ENCODE results near the gene ARFGEF2. TPM values are rescaled to one million over a fixed set of nuclear protein-coding genes. Genes with fewer than 3 reads are reported as not detected.

ARFGEF2 gene
- total RNA-seq, 1 donor from 2014 or later = 37.9 TPM

DNA sequence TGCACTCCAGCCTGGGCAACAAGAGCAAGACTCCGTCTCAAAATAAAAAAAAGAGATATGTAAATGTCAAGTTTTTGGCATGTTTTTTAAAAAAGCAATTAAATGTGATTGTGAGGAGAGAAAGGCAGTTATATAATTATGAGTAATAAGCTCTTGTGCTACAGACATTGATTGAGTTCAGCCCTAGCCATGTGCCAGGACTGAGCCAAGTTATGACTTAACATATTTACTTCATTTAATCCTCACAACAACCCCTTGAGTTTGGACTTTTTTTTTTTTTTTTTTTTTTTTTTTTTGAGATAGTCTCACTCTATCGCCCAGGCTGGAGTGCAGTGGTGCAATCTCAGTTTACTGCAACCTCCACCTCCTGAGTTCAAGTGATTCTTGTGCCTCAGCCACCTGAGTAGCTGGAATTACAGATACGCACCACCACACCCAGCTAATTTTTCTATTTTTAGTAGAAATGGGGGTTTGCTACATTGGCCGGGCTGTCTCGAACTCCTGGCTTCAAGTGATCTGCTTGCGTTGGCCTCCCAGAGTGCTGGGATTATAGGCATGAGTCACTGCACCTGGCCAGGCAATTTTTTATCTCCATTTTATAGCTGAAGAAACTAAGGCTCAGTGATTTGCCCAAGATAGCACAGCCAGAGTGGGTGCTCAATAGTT lies 109.6 kb downstream of the ARFGEF2 start:
- H3K36me3 ChIP-seq = peaks cover 87% of the 10 kb centered on the region
- ATAC-seq (peak; percentile 85), DNase-seq (peak; percentile 69)
- no peak overlapping the region for H3K4me3 ChIP-seq
- no peaks in the 10 kb centered on the region for H3K4me1 ChIP-seq
- peak overlapping the region; percentile 65 for H3K27ac ChIP-seq
- no peaks in the 10 kb centered on the region for H3K9me3 ChIP-seq
- TF ChIP-seq, protein P1, sequence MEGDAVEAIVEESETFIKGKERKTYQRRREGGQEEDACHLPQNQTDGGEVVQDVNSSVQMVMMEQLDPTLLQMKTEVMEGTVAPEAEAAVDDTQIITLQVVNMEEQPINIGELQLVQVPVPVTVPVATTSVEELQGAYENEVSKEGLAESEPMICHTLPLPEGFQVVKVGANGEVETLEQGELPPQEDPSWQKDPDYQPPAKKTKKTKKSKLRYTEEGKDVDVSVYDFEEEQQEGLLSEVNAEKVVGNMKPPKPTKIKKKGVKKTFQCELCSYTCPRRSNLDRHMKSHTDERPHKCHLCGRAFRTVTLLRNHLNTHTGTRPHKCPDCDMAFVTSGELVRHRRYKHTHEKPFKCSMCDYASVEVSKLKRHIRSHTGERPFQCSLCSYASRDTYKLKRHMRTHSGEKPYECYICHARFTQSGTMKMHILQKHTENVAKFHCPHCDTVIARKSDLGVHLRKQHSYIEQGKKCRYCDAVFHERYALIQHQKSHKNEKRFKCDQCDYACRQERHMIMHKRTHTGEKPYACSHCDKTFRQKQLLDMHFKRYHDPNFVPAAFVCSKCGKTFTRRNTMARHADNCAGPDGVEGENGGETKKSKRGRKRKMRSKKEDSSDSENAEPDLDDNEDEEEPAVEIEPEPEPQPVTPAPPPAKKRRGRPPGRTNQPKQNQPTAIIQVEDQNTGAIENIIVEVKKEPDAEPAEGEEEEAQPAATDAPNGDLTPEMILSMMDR (IDR thresholded peaks at IDR 0.05) = no peak
- H3K27me3 ChIP-seq = no peaks in the 10 kb centered on the region
- intact Hi-C loops (cut with DNase I) = no loop called here

DNA sequence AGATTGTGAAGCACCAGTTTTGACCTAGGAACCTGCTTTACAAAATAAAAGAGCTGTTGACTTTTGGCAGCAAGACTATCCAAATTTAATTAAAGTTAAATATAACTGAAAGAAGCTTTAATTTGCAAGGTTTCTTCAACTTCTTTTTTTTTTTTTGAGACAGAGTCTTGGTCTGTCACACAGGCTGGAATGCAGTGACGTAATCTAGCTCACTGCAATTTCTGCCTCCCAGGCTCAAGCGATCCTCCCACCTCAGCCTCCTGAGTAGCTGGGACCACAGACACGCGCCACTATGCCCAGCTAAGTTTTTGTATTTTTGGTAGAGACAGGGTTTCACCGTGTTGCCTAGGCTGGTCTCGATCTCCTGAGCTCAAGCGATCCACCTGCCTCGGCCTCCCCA lies 110.9 kb downstream of the ARFGEF2 start:
- no peaks in the 10 kb centered on the region for H3K27me3 ChIP-seq
- TF ChIP-seq, protein P1 (IDR thresholded peaks at IDR 0.05) = no peak
- H3K36me3 ChIP-seq = peaks cover 74% of the 10 kb centered on the region
- no peak overlapping the region for H3K27ac ChIP-seq
- ATAC-seq (no peak), DNase-seq (no peak)
- no peak overlapping the region for H3K4me3 ChIP-seq
- H3K4me1 ChIP-seq = no peaks in the 10 kb centered on the region
- intact Hi-C loops (cut with DNase I) = no loop called here
- no peaks in the 10 kb centered on the region for H3K9me3 ChIP-seq

DNA sequence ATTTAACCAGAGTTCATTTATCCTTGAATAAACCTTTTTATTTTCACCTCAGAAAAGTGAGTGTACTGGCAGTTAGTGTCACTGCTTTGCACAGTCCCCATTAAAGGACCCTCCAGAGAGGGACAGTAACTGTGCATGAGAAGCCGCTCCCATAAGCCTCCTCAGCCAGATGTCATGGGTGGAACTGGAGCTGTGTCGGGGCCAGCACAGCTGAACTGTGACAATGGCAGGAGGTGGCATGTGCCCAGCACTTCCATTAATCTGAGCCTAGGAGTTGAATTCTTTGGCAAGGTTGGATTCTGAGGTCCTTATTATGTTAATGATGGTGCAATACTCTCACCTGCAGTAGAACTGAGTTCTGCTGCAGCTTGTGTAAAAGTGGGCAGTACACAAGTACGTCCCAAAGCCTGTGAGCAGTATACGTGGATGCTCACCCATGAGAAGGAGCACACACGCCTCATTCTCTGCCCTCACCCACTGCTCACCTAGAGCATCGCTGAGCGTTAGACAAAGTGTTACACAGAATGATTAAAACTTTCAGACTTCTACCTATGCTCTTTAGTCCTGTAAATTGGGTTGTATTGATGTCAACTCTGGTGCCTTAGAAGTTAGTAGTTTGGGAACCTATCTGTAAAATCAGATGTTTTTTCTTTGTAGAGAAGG lies 112.7 kb downstream of the ARFGEF2 start:
- DNase-seq (no peak), ATAC-seq (no peak)
- TF ChIP-seq, protein P1 (IDR thresholded peaks at IDR 0.05) = no peak
- no peaks in the 10 kb centered on the region for H3K27me3 ChIP-seq
- intact Hi-C loops (cut with DNase I) = no loop called here
- H3K36me3 ChIP-seq = peaks cover 56% of the 10 kb centered on the region
- no peak overlapping the region for H3K27ac ChIP-seq
- no peak overlapping the region for H3K4me3 ChIP-seq
- H3K9me3 ChIP-seq = no peaks in the 10 kb centered on the region
- H3K4me1 ChIP-seq = peaks cover 4% of the 10 kb centered on the region

DNA sequence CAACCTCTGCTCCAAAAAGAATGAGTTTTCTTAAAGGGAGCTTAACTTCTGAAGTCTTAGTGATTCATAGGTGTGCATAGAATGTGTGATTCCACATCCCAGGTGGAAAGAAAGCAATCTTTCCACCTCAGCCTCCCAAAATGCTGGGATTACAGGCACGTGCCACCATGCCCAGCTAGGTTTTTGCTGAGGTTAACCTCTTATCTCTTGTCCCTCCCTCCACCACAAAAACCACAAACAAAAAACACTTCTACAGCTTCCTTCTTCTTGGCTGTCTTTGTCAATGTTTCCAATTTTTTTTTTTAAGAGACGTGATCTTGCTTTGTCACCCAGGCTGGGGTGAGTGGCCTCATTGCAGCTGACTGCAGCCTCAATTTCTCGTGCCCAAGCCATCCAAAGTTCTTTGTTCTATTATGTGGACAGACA lies 116.5 kb downstream of the ARFGEF2 start:
- no peak overlapping the region for H3K27ac ChIP-seq
- peaks cover 29% of the 10 kb centered on the region for H3K36me3 ChIP-seq
- H3K4me1 ChIP-seq = peaks cover 4% of the 10 kb centered on the region
- no peaks in the 10 kb centered on the region for H3K9me3 ChIP-seq
- ATAC-seq (peak; percentile 46), DNase-seq (no peak)
- no peaks in the 10 kb centered on the region for H3K27me3 ChIP-seq
- TF ChIP-seq, protein P1 (IDR thresholded peaks at IDR 0.05) = no peak
- intact Hi-C loops (cut with DNase I) = no loop called here
- H3K4me3 ChIP-seq = no peak overlapping the region

DNA sequence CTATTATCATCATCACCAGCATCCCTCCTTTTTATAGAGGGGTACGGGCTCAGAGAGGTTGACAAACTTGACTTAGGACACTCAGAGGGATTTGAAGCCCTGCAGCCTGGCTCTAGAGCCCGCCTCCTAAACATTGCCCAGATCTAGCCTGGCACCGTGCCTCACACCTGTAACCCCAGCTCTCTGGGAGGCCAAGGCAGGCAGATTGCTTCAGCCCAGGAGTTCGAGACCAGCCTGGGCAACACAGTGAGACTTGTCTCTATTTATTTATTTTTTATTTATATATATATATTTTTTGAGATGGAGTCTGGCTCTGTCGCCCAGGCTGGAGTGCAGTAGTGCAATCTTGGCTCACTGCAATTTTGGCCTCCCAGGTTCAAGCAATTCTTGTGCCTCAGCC lies 118.3 kb downstream of the ARFGEF2 start:
- Histone ChIP-seq H3K4me1 (peaks cover 4% of the 10 kb centered on the region), H3K36me3 (peaks cover 10% of the 10 kb centered on the region), H3K27ac (no peak overlapping the region), H3K27me3 (no peaks in the 10 kb centered on the region), H3K9me3 (no peaks in the 10 kb centered on the region), H3K4me3 (no peak overlapping the region)
- DNase-seq = no peak
- intact Hi-C loops (cut with DNase I) = no loop called here
- TF ChIP-seq, protein P1 (IDR thresholded peaks at IDR 0.05) = no peak
- no peak for ATAC-seq

Data from upper lobe of right lung (tissue), 1 donor.